ENCODE data around the gene SPRY4.

SPRY4 gene

GRCh38 chr5:142358648-142359047, 33.8 kb upstream of the SPRY4 start:
- ATAC-seq: no peak
- no peak for TF ChIP-seq OSR1 (CRISPR knock-in tag; IDR thresholded peaks at IDR 0.05)
- no peak for TF ChIP-seq ISL1 (CRISPR knock-in tag; IDR thresholded peaks at IDR 0.05)
- no peak for TF ChIP-seq ZFP3 (CRISPR knock-in tag; IDR thresholded peaks at IDR 0.05)
- TF ChIP-seq POU6F1 (CRISPR knock-in tag; IDR thresholded peaks at IDR 0.05; ENCODE audit: borderline replicate concordance, low read depth): no peak
- TF ChIP-seq ZNF70 (CRISPR knock-in tag; IDR thresholded peaks at IDR 0.05): no peak
- no peak for TF ChIP-seq ZNF8 (CRISPR knock-in tag; IDR thresholded peaks at IDR 0.05)
- TF ChIP-seq SNAI2 (CRISPR knock-in tag; IDR thresholded peaks at IDR 0.05): no peak

GRCh38 chr5:142358121-142358520, 33.3 kb upstream of the SPRY4 start:
- TF ChIP-seq ZC3H10 (CRISPR knock-in tag; IDR thresholded peaks at IDR 0.05): no peak
- TF ChIP-seq PATZ1 (CRISPR knock-in tag; IDR thresholded peaks at IDR 0.05; ENCODE audit: borderline replicate concordance): no peak
- TF ChIP-seq ARNTL (CRISPR knock-in tag; IDR thresholded peaks at IDR 0.05; ENCODE audit: borderline replicate concordance, low read depth): no peak
- TF ChIP-seq TOX (CRISPR knock-in tag; IDR thresholded peaks at IDR 0.05; ENCODE audit: borderline replicate concordance): no peak
- TF ChIP-seq POU6F1 (CRISPR knock-in tag; IDR thresholded peaks at IDR 0.05; ENCODE audit: borderline replicate concordance, low read depth): no peak
- TF ChIP-seq CSDC2 (CRISPR knock-in tag; IDR thresholded peaks at IDR 0.05): no peak
- no peak for TF ChIP-seq RARB (CRISPR knock-in tag; IDR thresholded peaks at IDR 0.05)
- TF ChIP-seq SNAI2 (CRISPR knock-in tag; IDR thresholded peaks at IDR 0.05): no peak
- no peak for TF ChIP-seq CREB5 (CRISPR knock-in tag; IDR thresholded peaks at IDR 0.05; ENCODE audit: low read depth)
- ATAC-seq: no peak

GRCh38 chr5:142357469-142358090, 32.8 kb upstream of the SPRY4 start:
- TF ChIP-seq RARB (CRISPR knock-in tag; IDR thresholded peaks at IDR 0.05) (no peak), ZC3H10 (CRISPR knock-in tag; IDR thresholded peaks at IDR 0.05) (no peak), ZNF8 (CRISPR knock-in tag; IDR thresholded peaks at IDR 0.05) (no peak), PATZ1 (CRISPR knock-in tag; IDR thresholded peaks at IDR 0.05; ENCODE audit: borderline replicate concordance) (no peak)
- no peak for ATAC-seq

GRCh38 chr5:142356716-142357468, 32.1 kb upstream of the SPRY4 start:
- ATAC-seq: peak; percentile 86
- TF ChIP-seq PATZ1 (CRISPR knock-in tag; IDR thresholded peaks at IDR 0.05; ENCODE audit: borderline replicate concordance) (peak; percentile 97), SNAI2 (CRISPR knock-in tag; IDR thresholded peaks at IDR 0.05) (peak; percentile 26; the same call in 1 of the 2 replicates), CSDC2 (CRISPR knock-in tag; IDR thresholded peaks at IDR 0.05) (0 out of 2 replicates have a peak, but pooled peaks have one; percentile 12), TCF4 (CRISPR knock-in tag; IDR thresholded peaks at IDR 0.05; ENCODE audit: borderline replicate concordance) (no peak), ZNF565 (CRISPR knock-in tag; conservative IDR thresholded peaks at IDR 0.05; ENCODE audit: low read depth) (no peak), TSHZ2 (CRISPR knock-in tag; IDR thresholded peaks at IDR 0.05) (peak; percentile 19), GLIS3 (CRISPR knock-in tag; IDR thresholded peaks at IDR 0.05) (peak; percentile 24; the same call in 1 of the 2 replicates), POU6F1 (CRISPR knock-in tag; IDR thresholded peaks at IDR 0.05; ENCODE audit: borderline replicate concordance, low read depth) (no peak)

Measured in SK-N-SH treated with all-trans-retinoic acid at 6 μM for 48 hours (cell line).